K562 (cell line): Measurements from ENCODE around the gene DUSP23. TPM values are rescaled to one million over a fixed set of nuclear protein-coding genes. Genes with fewer than 3 reads are reported as not detected.

Experiments
- ARID1B ChIP-seq: fragments of 450-650 bp; IDR thresholded peaks from 2 replicates; pipeline ENCODE4 v1.6.1; 2016; ENCODE audit warnings: antibody characterized with exemption, mild to moderate bottlenecking, inconsistent platforms
- ASH1L ChIP-seq: fragments of 450-650 bp; IDR thresholded peaks from 2 replicates; pipeline ENCODE4 v1.6.1; 2018; ENCODE audit warnings: borderline replicate concordance, mild to moderate bottlenecking, low read depth; ENCODE audit not compliant: partially characterized antibody
- CHD4 ChIP-seq: fragments of 200-600 bp; sonication (generic); IDR thresholded peaks from 3 replicates; pipeline ENCODE4 v1.6.1; 2012; ENCODE audit warnings: low read depth, mild to moderate bottlenecking, mixed read lengths, low read length, inconsistent platforms; ENCODE audit not compliant: insufficient read depth, insufficient replicate concordance, poor library complexity, severe bottlenecking
- ELF1 ChIP-seq: fragments of 200-800 bp; sonication (Bioruptor generic); IDR thresholded peaks from 2 replicates; pipeline ENCODE4 v1.6.1; 2016; ENCODE audit warnings: missing genetic modification characterization, missing compliant biosample characterization
- FOXA3 ChIP-seq, 2 experiments: fragments of 450-650 bp in 1 of 2; sonication (generic) in 1 of 2; formaldehyde crosslinking; IDR thresholded peaks in 1 of 2; conservative IDR thresholded peaks in 1 of 2; 2 replicates each; pipeline versions ENCODE4 v1.4.0 to v1.8.0; 2020 to 2022; ENCODE audit warnings: mild to moderate bottlenecking in 2 of 2, missing genetic modification reagents in 1 of 2
- GATAD2A ChIP-seq: fragments of 450-650 bp; IDR thresholded peaks from 2 replicates; pipeline ENCODE4 v1.6.1; 2017
- HMG20A ChIP-seq: fragments of 450-650 bp; formaldehyde crosslinking; conservative IDR thresholded peaks from 2 replicates; pipeline ENCODE4 v1.4.0; 2020; ENCODE audit warnings: mild to moderate bottlenecking, mixed read lengths
- NBN ChIP-seq: fragments of 450-650 bp; IDR thresholded peaks from 2 replicates; pipeline ENCODE4 v1.6.1; 2016; ENCODE audit warnings: low read depth, mild to moderate bottlenecking
- NEUROD1 ChIP-seq: fragments of 150-350 bp; IDR thresholded peaks from 2 replicates; pipeline ENCODE4 v1.6.1; 2014; ENCODE audit warnings: borderline replicate concordance, low read length, low read depth; ENCODE audit not compliant: partially characterized antibody
- PURB ChIP-seq: sonication (generic); formaldehyde crosslinking; IDR thresholded peaks from 2 replicates; pipeline ENCODE4 v1.9.0; 2021; ENCODE audit warnings: low read depth, mild to moderate bottlenecking, missing genetic modification reagents
- RAD21 ChIP-seq, 2 experiments: fragments of 250-450 bp in 1 of 2; fragments of 450-650 bp in 1 of 2; sonication (Bioruptor Pico) in 1 of 2; formaldehyde crosslinking in 1 of 2; IDR thresholded peaks in 1 of 2; conservative IDR thresholded peaks in 1 of 2; 2 replicates each; pipeline versions ENCODE4 v1.4.0 to v1.8.0; 2020 to 2022; ENCODE audit warnings: mild to moderate bottlenecking in 2 of 2, moderate library complexity in 1 of 2
- RFX7 ChIP-seq: fragments of 250-450 bp; sonication (Bioruptor Pico); IDR thresholded peaks from 2 replicates; pipeline ENCODE4 v1.5.1; 2021; ENCODE audit warnings: mild to moderate bottlenecking
- RREB1 ChIP-seq: fragments of 250-450 bp; sonication (Bioruptor Pico); IDR thresholded peaks from 2 replicates; pipeline ENCODE4 v1.4.0; 2020
- SIRT6 ChIP-seq: IDR thresholded peaks from one replicate; pipeline ENCODE4 v1.6.1; 2012; ENCODE audit warnings: low read depth, mild to moderate bottlenecking, control low read depth, inconsistent platforms, low read length, moderate library complexity
- ZNF197 ChIP-seq: fragments of 200-800 bp; sonication (Bioruptor generic); IDR thresholded peaks from 2 replicates; pipeline ENCODE4 v1.6.1; 2016; ENCODE audit warnings: low read depth, missing genetic modification characterization, missing compliant biosample characterization
- ZNF282 ChIP-seq: sonication (generic); formaldehyde crosslinking; IDR thresholded peaks from 2 replicates; pipeline ENCODE4 v1.8.1; 2023; ENCODE audit warnings: missing genetic modification reagents
- ZNF589 ChIP-seq: fragments of 200-800 bp; sonication (Bioruptor generic); IDR thresholded peaks from 2 replicates; pipeline ENCODE4 v1.6.1; 2016; ENCODE audit warnings: low read depth, missing genetic modification characterization, missing compliant biosample characterization
- polyA plus RNA-seq, 8 experiments: library from polyadenylated mRNA; depleted of rRNA in 4 of 8; stranded (reverse) in 5 of 8; unstranded in 3 of 8; fragments of >200 nt; fragmentation: Nextera tagmentation in 2 of 8; fragmentation: Illumina TruSeq in 1 of 8; extraction: Ambion mirVana in 2 of 8; extraction: Trizol in 1 of 8; gene quantifications; 2 replicates each; pipeline versions ENCODE4 v1.2.1 to v1.2.3, GENCODE V29; 2011 to 2014; ENCODE audit warnings: inconsistent platforms in 1 of 8, missing spikeins in 1 of 8
- total RNA-seq, 7 experiments: library from RNA; depleted of rRNA in 6 of 7; stranded (reverse); fragments of >200 nt in 6 of 7; fragmentation: Illumina TruSeq in 2 of 7; extraction: Trizol in 2 of 7; gene quantifications; 2 replicates each; pipeline versions ENCODE4 v1.2.1 to v1.2.3, GENCODE V29; 2011 to 2021; ENCODE audit warnings: low replicate concordance in 1 of 7

Gene DUSP23
- total and polyA plus RNA-seq, 9 of the 15 experiments (the other 6 are each of a cell fraction or from before 2014, with no cell fraction given), result 1.0 to 34.8 (median 13.7) TPM

DNA sequence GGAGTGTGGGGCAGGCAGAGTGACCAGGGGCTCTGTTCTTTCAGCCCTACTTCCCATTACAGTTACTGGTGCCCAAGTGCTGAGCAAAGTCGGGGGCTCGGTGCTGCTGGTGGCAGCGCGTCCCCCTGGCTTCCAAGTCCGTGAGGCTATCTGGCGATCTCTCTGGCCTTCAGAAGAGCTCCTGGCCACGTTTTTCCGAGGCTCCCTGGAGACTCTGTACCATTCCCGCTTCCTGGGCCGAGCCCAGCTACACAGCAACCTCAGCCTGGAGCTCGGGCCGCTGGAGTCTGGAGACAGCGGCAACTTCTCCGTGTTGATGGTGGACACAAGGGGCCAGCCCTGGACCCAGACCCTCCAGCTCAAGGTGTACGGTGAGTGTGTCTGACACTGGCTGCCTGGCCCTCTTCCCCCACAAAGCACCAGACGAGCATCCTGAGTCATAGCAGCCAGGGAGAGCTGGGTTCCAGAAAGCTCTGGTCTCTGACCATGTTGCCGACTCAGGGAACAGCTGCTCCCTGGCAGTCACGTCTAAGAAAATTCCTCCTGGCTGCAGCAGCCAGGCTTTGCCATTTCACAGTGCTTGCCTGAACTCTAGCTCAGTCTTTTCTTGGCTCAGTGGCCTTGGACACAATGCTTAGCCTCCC is 49.2 kb downstream of the DUSP23 start (continued):
- TF ChIP-seq ZNF197 (CRISPR knock-in tag) (no peak), NEUROD1 (no peak), RREB1 (CRISPR knock-in tag) (no peak), PURB (CRISPR knock-in tag) (no peak), ZNF282 (no peak), ZNF589 (CRISPR knock-in tag) (no peak), RFX7 (no peak), RAD21 (CRISPR knock-in tag; conservative IDR thresholded peaks at IDR 0.05 in 1 of 2, IDR thresholded peaks at IDR 0.05 in 1 of 2) (no peak), HMG20A (CRISPR knock-in tag) (no peak), NBN (no peak), CHD4 (no peak), ELF1 (tag) (no peak), ARID1B (no peak), ASH1L (no peak), SIRT6 (no peak), GATAD2A (no peak), FOXA3 (CRISPR knock-in tag; conservative IDR thresholded peaks at IDR 0.05 in 1 of 2, IDR thresholded peaks at IDR 0.05 in 1 of 2) (no peak)
